Panc1 (cell line): Measurements from ENCODE around the gene DAB2IP. TPM values are rescaled to one million over a fixed set of nuclear protein-coding genes. Genes with fewer than 3 reads are reported as not detected.
A peak's percentile ranks its signal among the peaks of the same experiment; 100 is the strongest.

Source experiments
- ATAC-seq: fragments of 200-7000 bp; cut with Tn5 transposase; 2 replicates; pipeline ENCODE4 v1.9.1; 2020; ENCODE audit warnings: mild to moderate bottlenecking, moderate library complexity
- BruUV-seq: library from RNA; stranded (reverse); fragments of 400-500 nt; replicated peaks from 2 replicates; lab custom pipeline; 2021; lab: Mats Ljungman, UMichigan
- CTCF ChIA-PET: fragments of 300-600 bp; sonication (Branson Sonifier 250); formaldehyde crosslinking; loops from one replicate; lab custom pipeline; 2022; ENCODE audit warnings: antibody characterized with exemption; lab: Charles Lee
- POLR2A ChIA-PET: fragments of 300-600 bp; sonication (Branson Sonifier 250); formaldehyde crosslinking; loops from one replicate; lab custom pipeline; 2022; ENCODE audit warnings: antibody characterized with exemption; lab: Charles Lee
- DNase-seq: peaks from one replicate; pipeline ENCODE4 v3.0.0-alpha.2; 2010; ENCODE audit warnings: low read depth, low spot score
- H3K27ac ChIP-seq: 2 replicates; pipeline ENCODE4 v1.5.1; 2011; ENCODE audit warnings: mild to moderate bottlenecking, low read length, inconsistent platforms
- H3K27me3 ChIP-seq: fragments of 200-500 bp; sonication (Bioruptor generic); 2 replicates; pipeline ENCODE4 v1.6.0; 2014; ENCODE audit warnings: low read length, inconsistent platforms; ENCODE audit not compliant: control insufficient read depth, insufficient read depth
- H3K36me3 ChIP-seq: fragments of 200-500 bp; sonication (Bioruptor generic); 2 replicates; pipeline ENCODE4 v1.5.1; 2014; ENCODE audit warnings: inconsistent platforms, mild to moderate bottlenecking, low read length, moderate library complexity; ENCODE audit not compliant: control insufficient read depth, insufficient read depth
- H3K4me1 ChIP-seq: 2 replicates; pipeline ENCODE4 v1.5.1; 2011; ENCODE audit warnings: inconsistent platforms, mild to moderate bottlenecking, low read length, moderate library complexity; ENCODE audit not compliant: control insufficient read depth, insufficient read depth
- H3K4me3 ChIP-seq, 2 experiments: 2 replicates each; pipeline ENCODE4 v1.5.1; 2011 to 2012; ENCODE audit warnings: low read depth in 2 of 2, low read length in 2 of 2, mild to moderate bottlenecking in 2 of 2, inconsistent platforms in 1 of 2, moderate library complexity in 1 of 2
- H3K9me3 ChIP-seq: fragments of 200-500 bp; sonication (Bioruptor generic); 2 replicates; pipeline ENCODE4 v1.5.1; 2014; ENCODE audit warnings: low read depth, mild to moderate bottlenecking, inconsistent platforms, low read length, moderate library complexity; ENCODE audit not compliant: control insufficient read depth, insufficient read depth
- POLR2AphosphoS5 ChIP-seq: IDR thresholded peaks from 2 replicates; pipeline ENCODE4 v1.6.1; 2012; ENCODE audit warnings: mild to moderate bottlenecking, low read depth, low read length, moderate library complexity
- SIN3A ChIP-seq: IDR thresholded peaks from 2 replicates; pipeline ENCODE4 v1.6.1; 2012; ENCODE audit warnings: low read depth, mild to moderate bottlenecking, low read length, moderate library complexity, borderline replicate concordance; ENCODE audit not compliant: insufficient read depth
- TCF7L2 ChIP-seq: IDR thresholded peaks from 2 replicates; pipeline ENCODE4 v1.6.1; 2011; ENCODE audit warnings: mild to moderate bottlenecking, low read depth, low read length, inconsistent platforms
- in situ Hi-C: cut with HindIII; loops from 2 replicates; pipeline ENCODE4 v1.10.0; 2016; ENCODE audit warnings: low sequenced_read_pairs, low pct_unique_long_range_greater_than_20kb
- intact Hi-C: fragments of 100-400 bp; cut with micrococcal nuclease; formaldehyde crosslinking; loops from one replicate; pipeline ENCODE4 v1.10.0; 2022; ENCODE audit not compliant: unreplicated experiment
- total RNA-seq: library from RNA; stranded (reverse); gene quantifications from one replicate; pipeline ENCODE4 v1.2.1, GENCODE V29; 2021; ENCODE audit not compliant: unreplicated experiment
- TF ChIP-seq, protein P1 (sequence below): fragments of 450-650 bp; IDR thresholded peaks from 2 replicates; pipeline ENCODE4 v1.5.1; 2017; ENCODE audit warnings: mild to moderate bottlenecking
- TF ChIP-seq, protein P2 (sequence below), 2 experiments: IDR thresholded peaks; 2 replicates each; pipeline ENCODE4 v1.6.1; 2011 to 2012; ENCODE audit warnings: low read depth in 2 of 2, control low read depth in 1 of 2, low read length in 1 of 2, mild to moderate bottlenecking in 1 of 2, moderate library complexity in 1 of 2; ENCODE audit not compliant: insufficient read depth in 1 of 2

Gene DAB2IP
- total RNA-seq, 1 experiment from 2014 or later: 18.4 TPM

DNA sequence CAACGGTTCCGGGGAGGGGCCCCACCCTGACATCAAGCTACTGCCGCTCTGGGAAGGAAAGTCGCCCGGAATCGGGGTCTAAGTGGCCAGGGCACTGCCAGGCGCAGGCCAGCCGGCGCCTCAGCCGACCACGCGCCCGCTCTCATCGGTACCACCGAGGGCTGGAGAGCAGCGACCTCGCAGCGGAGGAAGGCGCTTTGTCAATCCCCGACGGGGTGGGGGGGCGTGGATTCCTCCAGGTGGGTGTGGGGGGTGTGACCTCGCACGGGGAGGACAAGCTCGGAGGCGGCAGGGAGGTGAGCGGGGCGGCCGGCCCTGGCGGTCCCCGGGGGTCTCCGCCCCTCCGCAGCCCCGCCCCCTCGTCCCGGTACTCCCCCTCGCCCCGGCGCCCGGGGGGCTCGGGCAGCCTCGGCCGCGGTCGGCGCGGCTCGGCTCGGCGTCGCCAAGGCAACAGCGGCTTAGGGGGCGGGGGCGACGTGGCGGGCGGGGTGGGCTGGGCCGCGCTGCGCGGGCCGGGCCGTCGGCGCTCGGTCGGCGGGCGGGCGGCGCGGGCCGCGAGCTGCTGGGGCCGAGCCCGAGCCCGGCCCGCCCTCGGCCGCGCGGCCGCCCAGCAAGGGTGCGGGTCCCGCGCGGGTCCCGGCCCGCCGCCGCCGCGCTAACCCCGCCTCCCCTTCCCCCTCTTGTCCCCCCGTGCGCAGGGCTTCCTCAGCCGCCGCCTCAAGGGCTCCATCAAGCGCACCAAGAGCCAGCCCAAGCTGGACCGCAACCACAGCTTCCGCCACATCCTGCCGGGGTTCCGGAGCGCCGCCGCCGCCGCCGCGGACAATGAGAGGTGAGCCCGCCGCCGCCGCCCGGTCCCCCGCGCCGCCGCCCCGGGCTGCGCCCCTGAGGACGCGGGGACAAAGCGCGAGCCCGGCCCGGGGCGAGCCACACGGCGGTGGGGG, 47.5 kb downstream of the DAB2IP start:
- H3K9me3 ChIP-seq: no peaks in the 10 kb centered on the region
- POLR2A ChIA-PET: no interaction called here
- CTCF ChIA-PET: interaction anchor here (0.6 kb wide), 1 partner anchor 12 kb away, joined by 3 read pairs; no protein-coding TSS in a partner anchor
- H3K4me1 ChIP-seq: no peaks in the 10 kb centered on the region; the same call in none of the 2 replicates
- no peaks in the 10 kb centered on the region for H3K36me3 ChIP-seq
- peak overlapping the region; percentile 42 to 51 for H3K4me3 ChIP-seq
- in situ Hi-C loops: no loop called here
- intact Hi-C loops: loop anchor here (10.0 kb wide), 1 partner anchor 54 kb away; no protein-coding TSS in a partner anchor
- TF ChIP-seq, protein P1, sequence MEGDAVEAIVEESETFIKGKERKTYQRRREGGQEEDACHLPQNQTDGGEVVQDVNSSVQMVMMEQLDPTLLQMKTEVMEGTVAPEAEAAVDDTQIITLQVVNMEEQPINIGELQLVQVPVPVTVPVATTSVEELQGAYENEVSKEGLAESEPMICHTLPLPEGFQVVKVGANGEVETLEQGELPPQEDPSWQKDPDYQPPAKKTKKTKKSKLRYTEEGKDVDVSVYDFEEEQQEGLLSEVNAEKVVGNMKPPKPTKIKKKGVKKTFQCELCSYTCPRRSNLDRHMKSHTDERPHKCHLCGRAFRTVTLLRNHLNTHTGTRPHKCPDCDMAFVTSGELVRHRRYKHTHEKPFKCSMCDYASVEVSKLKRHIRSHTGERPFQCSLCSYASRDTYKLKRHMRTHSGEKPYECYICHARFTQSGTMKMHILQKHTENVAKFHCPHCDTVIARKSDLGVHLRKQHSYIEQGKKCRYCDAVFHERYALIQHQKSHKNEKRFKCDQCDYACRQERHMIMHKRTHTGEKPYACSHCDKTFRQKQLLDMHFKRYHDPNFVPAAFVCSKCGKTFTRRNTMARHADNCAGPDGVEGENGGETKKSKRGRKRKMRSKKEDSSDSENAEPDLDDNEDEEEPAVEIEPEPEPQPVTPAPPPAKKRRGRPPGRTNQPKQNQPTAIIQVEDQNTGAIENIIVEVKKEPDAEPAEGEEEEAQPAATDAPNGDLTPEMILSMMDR: no peak
- TF ChIP-seq POLR2AphosphoS5: no peak
- TF ChIP-seq SIN3A: no peak
- TF ChIP-seq TCF7L2: no peak
- TF ChIP-seq, protein P2, sequence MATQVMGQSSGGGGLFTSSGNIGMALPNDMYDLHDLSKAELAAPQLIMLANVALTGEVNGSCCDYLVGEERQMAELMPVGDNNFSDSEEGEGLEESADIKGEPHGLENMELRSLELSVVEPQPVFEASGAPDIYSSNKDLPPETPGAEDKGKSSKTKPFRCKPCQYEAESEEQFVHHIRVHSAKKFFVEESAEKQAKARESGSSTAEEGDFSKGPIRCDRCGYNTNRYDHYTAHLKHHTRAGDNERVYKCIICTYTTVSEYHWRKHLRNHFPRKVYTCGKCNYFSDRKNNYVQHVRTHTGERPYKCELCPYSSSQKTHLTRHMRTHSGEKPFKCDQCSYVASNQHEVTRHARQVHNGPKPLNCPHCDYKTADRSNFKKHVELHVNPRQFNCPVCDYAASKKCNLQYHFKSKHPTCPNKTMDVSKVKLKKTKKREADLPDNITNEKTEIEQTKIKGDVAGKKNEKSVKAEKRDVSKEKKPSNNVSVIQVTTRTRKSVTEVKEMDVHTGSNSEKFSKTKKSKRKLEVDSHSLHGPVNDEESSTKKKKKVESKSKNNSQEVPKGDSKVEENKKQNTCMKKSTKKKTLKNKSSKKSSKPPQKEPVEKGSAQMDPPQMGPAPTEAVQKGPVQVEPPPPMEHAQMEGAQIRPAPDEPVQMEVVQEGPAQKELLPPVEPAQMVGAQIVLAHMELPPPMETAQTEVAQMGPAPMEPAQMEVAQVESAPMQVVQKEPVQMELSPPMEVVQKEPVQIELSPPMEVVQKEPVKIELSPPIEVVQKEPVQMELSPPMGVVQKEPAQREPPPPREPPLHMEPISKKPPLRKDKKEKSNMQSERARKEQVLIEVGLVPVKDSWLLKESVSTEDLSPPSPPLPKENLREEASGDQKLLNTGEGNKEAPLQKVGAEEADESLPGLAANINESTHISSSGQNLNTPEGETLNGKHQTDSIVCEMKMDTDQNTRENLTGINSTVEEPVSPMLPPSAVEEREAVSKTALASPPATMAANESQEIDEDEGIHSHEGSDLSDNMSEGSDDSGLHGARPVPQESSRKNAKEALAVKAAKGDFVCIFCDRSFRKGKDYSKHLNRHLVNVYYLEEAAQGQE (IDR thresholded peaks at IDR 0.05; ENCODE audit: insufficient read depth in 1 of 2, low read depth in 2 of 2, low read length in 1 of 2): no peak
- H3K27ac ChIP-seq: no peak overlapping the region
- ATAC-seq: peak; percentile 80
- no peaks in the 10 kb centered on the region for H3K27me3 ChIP-seq
- no TSS peak for BruUV-seq
- no peak for DNase-seq

DNA sequence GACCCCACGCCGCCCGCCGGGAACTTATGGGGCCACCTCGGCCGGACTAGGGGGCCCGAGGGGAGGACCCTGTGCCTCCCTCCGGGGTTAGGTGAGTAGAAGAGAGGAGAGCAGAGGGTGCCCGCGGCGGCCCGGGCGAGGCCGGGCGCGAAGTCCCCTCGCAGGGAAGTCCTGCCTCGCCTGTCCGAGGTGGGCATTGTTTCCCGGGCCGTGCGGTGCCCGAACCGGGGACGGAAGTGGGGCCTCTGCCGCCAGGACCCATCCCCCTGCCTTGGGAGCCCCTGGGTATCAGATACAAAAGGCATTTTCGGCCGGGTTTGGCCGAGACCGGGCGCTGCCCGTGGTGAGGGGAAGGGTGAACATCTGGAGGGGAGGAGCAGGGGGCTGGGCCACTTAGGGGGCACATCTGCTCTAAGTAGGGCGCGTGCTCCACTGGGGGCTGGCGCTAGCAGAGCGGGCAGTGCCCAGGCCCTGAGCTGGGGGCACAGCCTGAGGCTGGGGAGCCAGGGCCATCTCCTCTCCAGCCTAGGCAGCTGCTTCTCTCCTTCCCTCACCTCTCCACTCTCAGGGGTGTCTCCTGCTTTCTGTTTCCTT, 48.2 kb downstream of the DAB2IP start:
- no TSS peak for BruUV-seq
- H3K27me3 ChIP-seq: no peaks in the 10 kb centered on the region
- intact Hi-C loops (loop anchor here (2.0 to 10.0 kb wide), 2 partner anchors 55 to 293 kb away; no protein-coding TSS in a partner anchor), in situ Hi-C loops (no loop called here)
- peak overlapping the region; percentile 42 to 51 for H3K4me3 ChIP-seq
- no peaks in the 10 kb centered on the region for H3K36me3 ChIP-seq
- H3K9me3 ChIP-seq: no peaks in the 10 kb centered on the region
- H3K27ac ChIP-seq: no peak overlapping the region
- no peak for DNase-seq
- POLR2A ChIA-PET: no interaction called here
- TF ChIP-seq, protein P1: no peak
- TF ChIP-seq TCF7L2 (no peak), SIN3A (no peak), POLR2AphosphoS5 (no peak)
- TF ChIP-seq, protein P2 (IDR thresholded peaks at IDR 0.05; ENCODE audit: insufficient read depth in 1 of 2, low read depth in 2 of 2, low read length in 1 of 2): no peak
- CTCF ChIA-PET: interaction anchor here (0.6 to 0.7 kb wide), 2 partner anchors 26 to 33 kb away, joined by 3 to 4 read pairs; no protein-coding TSS in a partner anchor
- H3K4me1 ChIP-seq: no peaks in the 10 kb centered on the region; the same call in none of the 2 replicates
- peak; percentile 55 for ATAC-seq
